ENCODE results near the gene LCA5.

Gene LCA5

DNA sequence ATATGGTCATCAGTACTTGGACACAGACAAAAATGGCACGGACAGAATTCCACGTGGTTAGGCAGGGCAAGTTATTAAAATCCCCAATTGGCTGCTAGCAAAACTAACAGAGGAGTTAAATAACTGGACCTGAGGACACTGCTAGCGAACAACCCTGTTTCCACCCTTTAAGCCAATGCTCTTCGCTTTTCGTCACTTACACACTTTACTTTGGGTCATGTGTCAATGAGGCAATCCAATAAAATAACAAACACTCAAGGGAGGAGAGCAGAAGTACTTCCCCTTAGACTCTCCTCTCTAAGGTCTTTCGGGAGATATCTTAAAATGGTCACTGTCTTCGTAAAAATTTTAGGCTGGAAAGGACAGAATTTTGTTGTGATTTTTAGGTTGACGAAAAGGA is 68.6 kb downstream of the LCA5 start:
- Histone ChIP-seq H3K4me3 (ENCODE audit: low read depth in 1 of 2, low read length in 2 of 2) (no peak overlapping the region), H3K36me3 (ENCODE audit: control insufficient read depth in 1 of 2, insufficient read depth in 2 of 2, low read length in 2 of 2) (no peaks in the 10 kb centered on the region), H3K4me1 (ENCODE audit: control insufficient read depth in 1 of 2, insufficient read depth in 2 of 2, low read length in 2 of 2) (no peaks in the 10 kb centered on the region), H3K27ac (ENCODE audit: low read depth, low read length) (no peak overlapping the region), H3K9me3 (ENCODE audit: control insufficient read depth in 1 of 2, low read length in 2 of 2) (no peaks in the 10 kb centered on the region), H3K9ac (ENCODE audit: low read depth in 1 of 2, low read length in 2 of 2) (no peak overlapping the region), H3K27me3 (ENCODE audit: control insufficient read depth in 1 of 2, insufficient read depth in 2 of 2, low read length in 2 of 2) (no peaks in the 10 kb centered on the region)

DNA sequence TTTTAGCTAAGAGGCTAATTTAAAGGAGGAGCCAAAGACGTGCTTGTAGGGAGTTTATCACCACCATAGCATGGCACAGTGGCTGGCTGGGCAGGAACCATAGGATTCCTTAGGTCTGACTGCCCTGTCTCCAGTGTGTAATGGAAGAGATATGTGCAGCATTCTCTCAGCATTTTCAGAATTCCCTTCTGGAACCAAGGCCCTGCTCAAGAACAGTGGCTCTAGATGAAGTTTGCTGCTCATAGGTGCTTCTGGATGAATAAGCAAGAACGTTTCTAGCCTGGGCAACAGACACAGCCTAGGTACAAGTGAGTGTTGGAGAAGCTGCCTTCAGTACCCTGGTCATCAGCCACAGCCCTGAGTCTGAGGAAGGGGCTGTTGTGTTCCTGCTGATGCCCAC is 69.1 kb downstream of the LCA5 start:
- Histone ChIP-seq H3K9me3 (ENCODE audit: control insufficient read depth in 1 of 2, low read length in 2 of 2) (no peaks in the 10 kb centered on the region), H3K27ac (ENCODE audit: low read depth, low read length) (no peak overlapping the region), H3K4me3 (ENCODE audit: low read depth in 1 of 2, low read length in 2 of 2) (no peak overlapping the region), H3K36me3 (ENCODE audit: control insufficient read depth in 1 of 2, insufficient read depth in 2 of 2, low read length in 2 of 2) (no peaks in the 10 kb centered on the region), H3K9ac (ENCODE audit: low read depth in 1 of 2, low read length in 2 of 2) (no peak overlapping the region), H3K27me3 (ENCODE audit: control insufficient read depth in 1 of 2, insufficient read depth in 2 of 2, low read length in 2 of 2) (no peaks in the 10 kb centered on the region), H3K4me1 (ENCODE audit: control insufficient read depth in 1 of 2, insufficient read depth in 2 of 2, low read length in 2 of 2) (no peaks in the 10 kb centered on the region)

DNA sequence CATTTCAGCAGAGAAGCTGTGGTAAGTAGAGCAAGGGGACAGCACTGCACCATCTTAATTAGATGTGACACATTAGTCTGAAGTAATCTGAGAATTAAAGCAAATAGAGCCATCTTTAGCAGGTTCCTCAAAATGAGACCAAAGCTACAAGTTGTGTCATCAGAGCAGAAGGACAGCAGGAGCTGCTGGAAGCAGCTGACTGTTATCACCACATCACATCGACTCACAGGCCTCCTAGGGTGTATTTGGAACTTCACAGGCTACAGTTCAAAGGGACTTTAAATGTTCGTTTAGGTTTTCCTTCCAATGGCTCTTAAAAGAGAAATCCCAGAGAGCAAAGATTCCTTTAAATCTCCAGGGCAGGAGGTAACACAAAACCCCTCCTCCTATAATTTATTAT is 69.5 kb downstream of the LCA5 start:
- no peaks in the 10 kb centered on the region for H3K27me3 ChIP-seq (ENCODE audit: control insufficient read depth in 1 of 2, insufficient read depth in 2 of 2, low read length in 2 of 2)
- no peak overlapping the region for H3K9ac ChIP-seq (ENCODE audit: low read depth in 1 of 2, low read length in 2 of 2)
- H3K4me3 ChIP-seq (ENCODE audit: low read depth in 1 of 2, low read length in 2 of 2), result no peak overlapping the region
- no peaks in the 10 kb centered on the region for H3K36me3 ChIP-seq (ENCODE audit: control insufficient read depth in 1 of 2, insufficient read depth in 2 of 2, low read length in 2 of 2)
- no peaks in the 10 kb centered on the region for H3K9me3 ChIP-seq (ENCODE audit: control insufficient read depth in 1 of 2, low read length in 2 of 2)
- H3K4me1 ChIP-seq (ENCODE audit: control insufficient read depth in 1 of 2, insufficient read depth in 2 of 2, low read length in 2 of 2), result no peaks in the 10 kb centered on the region
- H3K27ac ChIP-seq (ENCODE audit: low read depth, low read length), result no peak overlapping the region

DNA sequence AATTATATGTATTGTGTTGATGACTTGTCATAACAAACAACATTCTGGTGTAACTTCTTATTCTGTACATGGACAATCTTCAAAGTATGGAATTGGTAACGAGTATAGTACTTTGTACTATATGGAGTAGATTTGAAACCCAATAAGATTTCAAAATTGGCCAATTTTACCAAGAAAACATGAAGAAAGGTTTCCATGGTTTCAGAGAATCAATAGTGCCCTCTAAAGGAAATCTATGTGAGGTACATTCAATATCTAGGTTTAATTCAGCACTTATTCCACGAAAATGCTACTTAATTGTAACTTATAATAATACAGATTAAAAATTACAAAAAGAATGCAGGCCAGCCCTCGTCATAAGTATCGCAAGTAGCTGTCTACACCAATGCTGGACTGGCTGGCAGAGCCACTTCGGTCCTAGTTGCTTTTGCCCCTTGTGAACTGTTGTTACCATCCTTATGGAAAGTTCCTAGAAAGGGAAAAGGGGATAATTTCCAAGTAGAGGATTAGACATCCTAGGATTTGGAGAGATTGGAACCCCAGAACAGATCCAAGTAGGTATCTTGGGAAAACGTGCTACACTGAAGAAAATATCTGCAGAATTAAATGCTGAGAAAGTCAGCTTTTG is 70.9 kb downstream of the LCA5 start:
- no peak overlapping the region for H3K27ac ChIP-seq (ENCODE audit: low read depth, low read length)
- no peaks in the 10 kb centered on the region for H3K36me3 ChIP-seq (ENCODE audit: control insufficient read depth in 1 of 2, insufficient read depth in 2 of 2, low read length in 2 of 2)
- no peak overlapping the region for H3K9ac ChIP-seq (ENCODE audit: low read depth in 1 of 2, low read length in 2 of 2)
- no peaks in the 10 kb centered on the region for H3K4me1 ChIP-seq (ENCODE audit: control insufficient read depth in 1 of 2, insufficient read depth in 2 of 2, low read length in 2 of 2)
- H3K27me3 ChIP-seq (ENCODE audit: control insufficient read depth in 1 of 2, insufficient read depth in 2 of 2, low read length in 2 of 2), result no peaks in the 10 kb centered on the region
- no peaks in the 10 kb centered on the region for H3K9me3 ChIP-seq (ENCODE audit: control insufficient read depth in 1 of 2, low read length in 2 of 2)
- no peak overlapping the region for H3K4me3 ChIP-seq (ENCODE audit: low read depth in 1 of 2, low read length in 2 of 2)

DNA sequence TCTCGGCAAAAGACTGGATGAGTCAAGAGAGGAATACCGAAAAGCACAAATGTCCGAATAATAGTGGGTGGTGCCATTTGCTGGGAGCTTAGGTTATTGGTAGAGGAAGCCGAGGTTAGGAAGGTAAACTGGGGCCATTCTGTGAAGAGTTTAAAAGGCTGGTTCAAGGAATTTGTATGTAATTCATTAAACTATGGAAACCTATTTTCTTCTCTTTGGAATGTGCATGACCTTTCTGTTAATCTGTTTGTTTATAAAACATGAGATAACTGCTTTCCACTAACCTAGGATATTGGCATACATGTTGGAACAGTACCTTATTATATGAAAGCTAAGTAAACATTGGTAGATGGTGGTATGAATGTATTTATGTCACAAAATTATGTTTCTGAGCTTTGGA is 71.8 kb downstream of the LCA5 start:
- no peaks in the 10 kb centered on the region for H3K36me3 ChIP-seq (ENCODE audit: control insufficient read depth in 1 of 2, insufficient read depth in 2 of 2, low read length in 2 of 2)

DNA sequence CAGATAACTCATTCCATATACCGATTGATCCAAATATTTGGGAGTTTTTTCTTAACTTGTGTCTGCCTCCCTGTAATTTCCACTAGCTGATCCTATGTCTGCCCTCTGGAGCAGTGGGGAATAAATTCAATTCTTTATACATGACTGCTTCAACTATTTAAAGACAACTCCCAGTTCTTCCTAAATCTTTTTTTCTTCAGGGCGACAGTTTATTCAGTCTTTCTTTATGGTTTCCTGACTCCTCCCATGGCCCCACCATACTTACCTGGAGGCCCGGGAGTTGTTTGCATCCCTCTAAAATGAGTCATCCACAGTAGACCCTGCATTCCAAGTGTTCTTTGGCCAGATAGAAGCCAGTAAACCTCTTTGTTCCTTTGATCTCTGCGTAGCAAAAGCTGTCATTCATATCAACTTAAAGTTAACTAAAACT is 73.6 kb downstream of the LCA5 start:
- Histone ChIP-seq H3K27me3 (ENCODE audit: control insufficient read depth in 1 of 2, insufficient read depth in 2 of 2, low read length in 2 of 2) (no peaks in the 10 kb centered on the region), H3K4me1 (ENCODE audit: control insufficient read depth in 1 of 2, insufficient read depth in 2 of 2, low read length in 2 of 2) (no peaks in the 10 kb centered on the region), H3K9ac (ENCODE audit: low read depth in 1 of 2, low read length in 2 of 2) (no peak overlapping the region), H3K9me3 (ENCODE audit: control insufficient read depth in 1 of 2, low read length in 2 of 2) (no peaks in the 10 kb centered on the region), H3K36me3 (ENCODE audit: control insufficient read depth in 1 of 2, insufficient read depth in 2 of 2, low read length in 2 of 2) (no peaks in the 10 kb centered on the region), H3K27ac (ENCODE audit: low read depth, low read length) (no peak overlapping the region), H3K4me3 (ENCODE audit: low read depth in 1 of 2, low read length in 2 of 2) (no peak overlapping the region)

More for the DNA sequence above, 71.8 kb downstream of the LCA5 start:
- H3K4me1 ChIP-seq (ENCODE audit: control insufficient read depth in 1 of 2, insufficient read depth in 2 of 2, low read length in 2 of 2), result no peaks in the 10 kb centered on the region
- H3K4me3 ChIP-seq (ENCODE audit: low read depth in 1 of 2, low read length in 2 of 2), result no peak overlapping the region
- no peaks in the 10 kb centered on the region for H3K27me3 ChIP-seq (ENCODE audit: control insufficient read depth in 1 of 2, insufficient read depth in 2 of 2, low read length in 2 of 2)
- no peak overlapping the region for H3K9ac ChIP-seq (ENCODE audit: low read depth in 1 of 2, low read length in 2 of 2)
- H3K27ac ChIP-seq (ENCODE audit: low read depth, low read length), result no peak overlapping the region
- H3K9me3 ChIP-seq (ENCODE audit: control insufficient read depth in 1 of 2, low read length in 2 of 2), result no peaks in the 10 kb centered on the region

DNA sequence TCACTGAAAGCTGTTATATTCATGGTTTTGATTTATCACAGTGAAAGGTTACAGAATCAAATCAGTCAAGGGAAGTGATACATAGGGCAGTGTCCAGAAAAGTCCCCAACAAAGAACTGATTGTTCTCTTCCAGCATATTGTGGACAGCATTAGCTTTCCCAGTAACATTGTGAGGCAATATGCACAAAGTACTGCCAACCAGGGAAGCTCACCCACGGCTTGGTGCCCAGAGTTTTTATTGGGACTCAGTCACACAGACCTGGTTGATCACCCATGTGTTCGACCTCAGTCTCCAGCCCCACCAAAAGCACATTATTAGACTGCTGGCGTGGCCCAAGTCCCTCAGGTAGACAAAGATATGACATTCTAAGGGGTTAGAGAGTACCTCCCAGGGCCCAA is 76.0 kb downstream of the LCA5 start:
- H3K4me3 ChIP-seq (ENCODE audit: low read depth in 1 of 2, low read length in 2 of 2), result no peak overlapping the region
- H3K4me1 ChIP-seq (ENCODE audit: control insufficient read depth in 1 of 2, insufficient read depth in 2 of 2, low read length in 2 of 2), result no peaks in the 10 kb centered on the region
- no peaks in the 10 kb centered on the region for H3K9me3 ChIP-seq (ENCODE audit: control insufficient read depth in 1 of 2, low read length in 2 of 2)
- H3K27me3 ChIP-seq (ENCODE audit: control insufficient read depth in 1 of 2, insufficient read depth in 2 of 2, low read length in 2 of 2), result no peaks in the 10 kb centered on the region
- no peaks in the 10 kb centered on the region for H3K36me3 ChIP-seq (ENCODE audit: control insufficient read depth in 1 of 2, insufficient read depth in 2 of 2, low read length in 2 of 2)
- H3K9ac ChIP-seq (ENCODE audit: low read depth in 1 of 2, low read length in 2 of 2), result no peak overlapping the region
- H3K27ac ChIP-seq (ENCODE audit: low read depth, low read length), result no peak overlapping the region

DNA sequence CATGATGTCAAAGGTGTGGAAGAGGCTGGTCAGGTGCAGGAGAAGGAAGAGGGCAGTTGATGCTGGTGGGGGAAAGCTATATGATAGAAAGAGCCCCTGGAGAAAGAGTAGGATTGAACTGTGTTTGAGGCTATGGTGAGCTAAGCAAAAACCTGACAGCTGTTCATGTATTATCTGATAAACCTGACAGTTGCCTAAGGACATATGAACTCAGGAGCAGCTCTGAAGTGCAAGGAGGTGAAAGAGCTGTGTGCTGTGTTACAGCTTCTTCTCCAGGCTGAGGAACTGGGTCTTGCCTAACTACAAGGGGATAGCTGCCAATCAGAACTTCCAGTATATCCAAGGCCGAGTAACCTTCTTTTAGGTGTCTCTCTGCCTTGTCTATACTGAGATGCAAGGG is 81.8 kb downstream of the LCA5 start:
- Histone ChIP-seq H3K36me3 (ENCODE audit: control insufficient read depth in 1 of 2, insufficient read depth in 2 of 2, low read length in 2 of 2) (no peaks in the 10 kb centered on the region), H3K27me3 (ENCODE audit: control insufficient read depth in 1 of 2, insufficient read depth in 2 of 2, low read length in 2 of 2) (no peaks in the 10 kb centered on the region), H3K27ac (ENCODE audit: low read depth, low read length) (no peak overlapping the region), H3K4me1 (ENCODE audit: control insufficient read depth in 1 of 2, insufficient read depth in 2 of 2, low read length in 2 of 2) (no peaks in the 10 kb centered on the region), H3K9me3 (ENCODE audit: control insufficient read depth in 1 of 2, low read length in 2 of 2) (no peaks in the 10 kb centered on the region), H3K9ac (ENCODE audit: low read depth in 1 of 2, low read length in 2 of 2) (no peak overlapping the region), H3K4me3 (ENCODE audit: low read depth in 1 of 2, low read length in 2 of 2) (no peak overlapping the region)

DNA sequence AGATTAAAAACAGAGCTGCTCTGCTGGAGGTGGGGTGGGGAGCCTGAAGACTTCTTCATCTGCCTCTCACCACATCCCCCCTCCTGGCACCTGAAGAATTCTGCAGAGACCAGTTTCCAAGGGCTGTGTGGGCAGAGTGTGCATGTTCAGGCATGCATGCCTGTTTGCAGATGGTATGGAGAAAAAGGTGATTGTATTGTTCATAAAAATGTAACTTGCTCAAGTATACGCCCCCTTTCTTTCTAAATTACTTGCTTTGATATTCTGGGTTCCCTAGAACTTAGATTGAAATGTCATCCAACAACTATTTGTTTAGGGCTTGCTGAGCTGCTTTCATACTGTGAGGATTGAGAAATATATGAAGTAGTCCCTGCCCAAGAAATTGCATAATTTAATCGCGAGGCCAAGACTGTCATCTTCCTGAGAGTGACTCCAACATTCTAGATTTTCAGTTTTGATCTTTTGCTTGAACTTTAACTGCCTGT is 83.6 kb downstream of the LCA5 start:
- no peaks in the 10 kb centered on the region for H3K36me3 ChIP-seq (ENCODE audit: control insufficient read depth in 1 of 2, insufficient read depth in 2 of 2, low read length in 2 of 2)
- no peaks in the 10 kb centered on the region for H3K9me3 ChIP-seq (ENCODE audit: control insufficient read depth in 1 of 2, low read length in 2 of 2)
- H3K4me3 ChIP-seq (ENCODE audit: low read depth in 1 of 2, low read length in 2 of 2), result no peak overlapping the region
- H3K9ac ChIP-seq (ENCODE audit: low read depth in 1 of 2, low read length in 2 of 2), result no peak overlapping the region
- no peaks in the 10 kb centered on the region for H3K4me1 ChIP-seq (ENCODE audit: control insufficient read depth in 1 of 2, insufficient read depth in 2 of 2, low read length in 2 of 2)
- no peaks in the 10 kb centered on the region for H3K27me3 ChIP-seq (ENCODE audit: control insufficient read depth in 1 of 2, insufficient read depth in 2 of 2, low read length in 2 of 2)
- H3K27ac ChIP-seq (ENCODE audit: low read depth, low read length), result no peak overlapping the region

DNA sequence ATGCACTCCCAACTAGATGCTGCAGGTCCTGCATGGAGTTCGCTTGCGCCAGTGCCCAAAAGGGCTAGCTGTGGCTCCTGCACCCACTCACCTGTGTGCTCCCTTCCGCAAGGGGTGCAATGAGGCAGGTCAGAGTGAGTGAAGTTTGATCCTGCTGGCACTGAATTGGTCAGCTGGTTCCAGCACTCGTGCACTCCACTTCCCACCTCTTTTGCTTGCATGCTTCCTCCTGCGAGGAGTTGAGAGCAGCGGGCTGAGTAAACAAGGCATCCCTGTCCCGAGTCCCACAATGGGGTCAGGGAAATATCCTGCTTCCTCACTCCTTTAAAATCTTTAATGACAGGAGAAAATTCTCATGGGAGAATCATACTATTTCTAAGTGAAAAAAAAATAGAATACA is 86.2 kb downstream of the LCA5 start:
- no peak overlapping the region for H3K27ac ChIP-seq (ENCODE audit: low read depth, low read length)

DNA sequence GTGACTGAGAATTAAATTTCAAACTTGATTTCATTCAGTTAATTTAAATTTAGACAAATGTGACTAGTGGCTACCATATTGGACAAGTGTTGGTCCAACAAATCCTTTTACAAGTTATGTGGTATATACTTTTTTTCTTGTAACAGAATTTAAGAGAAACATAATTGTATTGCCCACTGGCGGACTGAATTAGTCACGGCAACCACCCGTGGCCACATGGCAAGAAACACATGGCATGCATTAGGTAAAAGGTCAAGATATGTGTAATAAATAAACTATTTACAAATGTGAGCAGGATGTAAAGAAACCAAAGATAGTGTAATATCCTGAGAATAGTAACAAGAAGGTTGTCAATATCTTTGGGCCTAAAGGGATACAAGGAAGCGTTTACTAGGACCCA is 91.2 kb downstream of the LCA5 start:
- Histone ChIP-seq H3K4me3 (ENCODE audit: low read depth in 1 of 2, low read length in 2 of 2) (no peak overlapping the region), H3K4me1 (ENCODE audit: control insufficient read depth in 1 of 2, insufficient read depth in 2 of 2, low read length in 2 of 2) (no peaks in the 10 kb centered on the region), H3K9me3 (ENCODE audit: control insufficient read depth in 1 of 2, low read length in 2 of 2) (no peaks in the 10 kb centered on the region), H3K27me3 (ENCODE audit: control insufficient read depth in 1 of 2, insufficient read depth in 2 of 2, low read length in 2 of 2) (no peaks in the 10 kb centered on the region), H3K36me3 (ENCODE audit: control insufficient read depth in 1 of 2, insufficient read depth in 2 of 2, low read length in 2 of 2) (no peaks in the 10 kb centered on the region), H3K27ac (ENCODE audit: low read depth, low read length) (no peak overlapping the region), H3K9ac (ENCODE audit: low read depth in 1 of 2, low read length in 2 of 2) (no peak overlapping the region)

More for the DNA sequence above, 86.2 kb downstream of the LCA5 start:
- H3K9ac ChIP-seq (ENCODE audit: low read depth in 1 of 2, low read length in 2 of 2), result no peak overlapping the region
- H3K27me3 ChIP-seq (ENCODE audit: control insufficient read depth in 1 of 2, insufficient read depth in 2 of 2, low read length in 2 of 2), result no peaks in the 10 kb centered on the region
- H3K36me3 ChIP-seq (ENCODE audit: control insufficient read depth in 1 of 2, insufficient read depth in 2 of 2, low read length in 2 of 2), result no peaks in the 10 kb centered on the region
- no peaks in the 10 kb centered on the region for H3K4me1 ChIP-seq (ENCODE audit: control insufficient read depth in 1 of 2, insufficient read depth in 2 of 2, low read length in 2 of 2)
- no peak overlapping the region for H3K4me3 ChIP-seq (ENCODE audit: low read depth in 1 of 2, low read length in 2 of 2)
- no peaks in the 10 kb centered on the region for H3K9me3 ChIP-seq (ENCODE audit: control insufficient read depth in 1 of 2, low read length in 2 of 2)
